Gastroesophageal sphincter (tissue), 4 donors: ENCODE results near the gene YDJC. TPM values are rescaled to one million over a fixed set of nuclear protein-coding genes. Genes with fewer than 3 reads are reported as not detected.
"Not testable (repeated sequence)": the region's sequence is repeated elsewhere in the genome, so short reads cannot be mapped to it uniquely, and the experiment has no call there.

Experiments
- ATAC-seq: fragments of 150-250 bp; one replicate; pipeline ENCODE4 v1.9.1; 2016; ENCODE audit warnings: mild to moderate bottlenecking, moderate library complexity
- H3K27ac ChIP-seq, 4 donors: fragments of 200-600 bp; sonication (generic) in 3 of 4; 1 replicate in 3 of 4; 2 replicates in 1 of 4; pipeline ENCODE4 v1.5.1; 2016 to 2019
- H3K27me3 ChIP-seq: fragments of 200-600 bp; sonication (generic); one replicate; pipeline ENCODE4 v1.5.1; 2019
- H3K36me3 ChIP-seq, 2 donors: fragments of 200-600 bp; sonication (generic); one replicate each; pipeline ENCODE4 v1.5.1; 2019; ENCODE audit warnings: control low read depth in 1 of 2
- H3K4me1 ChIP-seq, 3 donors: fragments of 200-600 bp; sonication (generic); 1 replicate in 2 of 3; 2 replicates in 1 of 3; pipeline ENCODE4 v1.5.1; 2016 to 2019; ENCODE audit warnings: control low read depth in 2 of 3
- H3K4me3 ChIP-seq, 2 donors: fragments of 200-600 bp; sonication (generic); one replicate each; pipeline ENCODE4 v1.5.1; 2019; ENCODE audit warnings: mild to moderate bottlenecking in 1 of 2, moderate library complexity in 1 of 2
- H3K9me3 ChIP-seq, 3 donors: fragments of 200-600 bp; sonication (generic); one replicate each; pipeline ENCODE4 v1.5.1; 2017 to 2019; ENCODE audit warnings: control low read depth in 2 of 3
- CTCF ChIP-seq, 4 experiments: fragments of 200-600 bp in 2 of 4; fragments of 450-650 bp in 2 of 4; sonication (generic) in 1 of 4; IDR thresholded peaks; one replicate each; pipeline ENCODE4 v1.5.1; 2017 to 2019; ENCODE audit warnings: antibody characterized with exemption in 4 of 4, mild to moderate bottlenecking in 2 of 4, moderate library complexity in 2 of 4
- EP300 ChIP-seq: sonication (generic); formaldehyde crosslinking; IDR thresholded peaks from one replicate; pipeline ENCODE4 v1.6.1; 2017; ENCODE audit warnings: antibody characterized with exemption, mild to moderate bottlenecking
- POLR2A ChIP-seq, 2 donors: fragments of 450-650 bp; IDR thresholded peaks; one replicate each; pipeline ENCODE4 v1.6.1; 2017; ENCODE audit warnings: antibody characterized with exemption in 2 of 2, mild to moderate bottlenecking in 2 of 2, moderate library complexity in 1 of 2
- POLR2AphosphoS5 ChIP-seq: sonication (generic); formaldehyde crosslinking; IDR thresholded peaks from one replicate; pipeline ENCODE4 v1.6.1; 2017; ENCODE audit warnings: antibody characterized with exemption
- WGBS, 2 donors: methylation state at CpG; one replicate each; pipeline ENCODE4 v1.1.5; 2018; ENCODE audit warnings: low coverage in 1 of 2; 5-methylcytosine and 5-hydroxymethylcytosine counted together
- total RNA-seq, 4 donors: library from RNA; depleted of rRNA; stranded (reverse); fragments of >200 nt; gene quantifications; one replicate each; pipeline ENCODE4 v1.1.0, GENCODE V29; 2016

YDJC gene
- total RNA-seq, 4 donors from 2014 or later, result 13.1 to 23.6 (median 22.1) TPM

GRCh38 chr22:21624120-21624879 lies 5.5 kb downstream of the YDJC start:
- peaks cover 0 to 61% (median 9%) of the 10 kb centered on the region in 3 donors for H3K4me1 ChIP-seq
- peaks cover 0 to 20% of the 10 kb centered on the region in 2 donors for H3K36me3 ChIP-seq
- H3K27ac ChIP-seq, result peak overlapping the region in 3 of 4 donors; percentile 8 to 49 (median 23)
- peak in 1 of 4 experiments; percentile 30 for TF ChIP-seq CTCF (IDR thresholded peaks at IDR 0.05)
- TF ChIP-seq POLR2A (IDR thresholded peaks at IDR 0.05), result no peak
- no peak for ATAC-seq
- H3K9me3 ChIP-seq, result no peaks in the 10 kb centered on the region
- WGBS, 2 donors, result 32% methylated on average over 2 of the region's 8 CpGs; no CpG with 5 or more reads in 1 of the 2 donors
- no peaks in the 10 kb centered on the region for H3K27me3 ChIP-seq
- H3K4me3 ChIP-seq, result no peak overlapping the region

- ATAC-seq, result no peak
- 82% methylated on average over 2 of the region's 7 CpGs; no CpG with 5 or more reads in 1 of the 2 donors for WGBS, 2 donors
- TF ChIP-seq POLR2A (IDR thresholded peaks at IDR 0.05) (no peak), EP300 (no peak), POLR2AphosphoS5 (no peak), CTCF (IDR thresholded peaks at IDR 0.05) (no peak)
- Histone ChIP-seq H3K4me1 (peaks cover 0 to 54% (median 4%) of the 10 kb centered on the region in 3 donors), H3K27me3 (no peaks in the 10 kb centered on the region), H3K9me3 (no peaks in the 10 kb centered on the region), H3K27ac (peak overlapping the region in 2 of 4 donors; percentile 23 to 49), H3K4me3 (no peak overlapping the region), H3K36me3 (peaks cover 0 to 22% of the 10 kb centered on the region in 2 donors)
These were observed 6.2 kb downstream of the YDJC start for GRCh38 chr22:21623648-21623970.

GRCh38 chr22:21622919-21623647 lies 6.7 kb downstream of the YDJC start:
- H3K27me3 ChIP-seq, result no peaks in the 10 kb centered on the region
- no peak for ATAC-seq
- H3K36me3 ChIP-seq, result peaks cover 0 to 22% of the 10 kb centered on the region in 2 donors
- no peaks in the 10 kb centered on the region for H3K9me3 ChIP-seq
- no peak for TF ChIP-seq EP300
- peaks cover 0 to 49% (median 4%) of the 10 kb centered on the region in 3 donors for H3K4me1 ChIP-seq
- H3K4me3 ChIP-seq, result no peak overlapping the region
- 70 to 81% methylated on average over 16 to 23 of the region's 23 CpGs for WGBS, 2 donors
- H3K27ac ChIP-seq, result peak overlapping the region in 2 of 4 donors; percentile 23 to 49

- Histone ChIP-seq H3K4me1 (peaks cover 0 to 49% (median 4%) of the 10 kb centered on the region in 3 donors), H3K4me3 (no peak overlapping the region), H3K9me3 (no peaks in the 10 kb centered on the region), H3K36me3 (peaks cover 0 to 22% of the 10 kb centered on the region in 2 donors), H3K27me3 (no peaks in the 10 kb centered on the region), H3K27ac (no peak overlapping the region)
- TF ChIP-seq EP300 (no peak), POLR2AphosphoS5 (no peak), POLR2A (IDR thresholded peaks at IDR 0.05) (no peak), CTCF (IDR thresholded peaks at IDR 0.05) (no peak)
- ATAC-seq, result peak; percentile 35
- WGBS, 2 donors, result 47 to 64% methylated on average over 4 to 7 of the region's 17 CpGs
These were observed 7.6 kb downstream of the YDJC start for GRCh38 chr22:21622011-21622918.

- Histone ChIP-seq H3K27ac (no peak overlapping the region), H3K4me3 (no peak overlapping the region), H3K9me3 (no peaks in the 10 kb centered on the region), H3K27me3 (no peaks in the 10 kb centered on the region), H3K36me3 (peaks cover 0 to 22% of the 10 kb centered on the region in 2 donors), H3K4me1 (peaks cover 0 to 43% (median 4%) of the 10 kb centered on the region in 3 donors)
- 75 to 85% methylated on average over 1 to 2 of the region's 3 CpGs for WGBS, 2 donors
- no peak for ATAC-seq
- no peak for TF ChIP-seq POLR2AphosphoS5
- TF ChIP-seq CTCF (IDR thresholded peaks at IDR 0.05), result no peak
These were observed 8.8 kb downstream of the YDJC start for GRCh38 chr22:21621025-21621424.

- H3K4me1 ChIP-seq, result peaks cover 0 to 12% (median 0%) of the 10 kb centered on the region in 3 donors
- H3K27me3 ChIP-seq, ATAC-seq, H3K27ac ChIP-seq, H3K4me3 ChIP-seq, H3K9me3 ChIP-seq: not testable (repeated sequence)
- 95% methylated on average over 6 of the region's 6 CpGs; no CpG with 5 or more reads in 1 of the 2 donors for WGBS, 2 donors
- peaks cover 0 to 41% of the 10 kb centered on the region in 2 donors for H3K36me3 ChIP-seq
These were observed 12.5 kb downstream of the YDJC start for GRCh38 chr22:21617337-21617736.
